ENCODE results near the gene ARHGAP42. TPM values are rescaled to one million over a fixed set of nuclear protein-coding genes. Genes with fewer than 3 reads are reported as not detected.
A peak's percentile ranks its signal among the peaks of the same experiment; 100 is the strongest.

ARHGAP42 gene
- total and polyA plus RNA-seq, 10 of the 15 experiments (the other 5 are each of a cell fraction or from before 2014, with no cell fraction given), result 1.8 to 6.3 (median 3.2) TPM

- TF ChIP-seq ZNF592 (IDR thresholded peaks at IDR 0.05) (no peak), NFYA (IDR thresholded peaks at IDR 0.05; ENCODE audit: borderline replicate concordance, low read depth, low read length) (no peak), TAF1 (IDR thresholded peaks at IDR 0.05; ENCODE audit: borderline replicate concordance, low read depth, low read length) (no peak), NR2C2 (IDR thresholded peaks at IDR 0.05; ENCODE audit: borderline replicate concordance, control insufficient read depth, insufficient read length, low read depth) (no peak), ZNF384 (IDR thresholded peaks at IDR 0.05; ENCODE audit: borderline replicate concordance, low read depth, low read length) (no peak), PAX8 (IDR thresholded peaks at IDR 0.05) (no peak), ETV6 (conservative IDR thresholded peaks at IDR 0.05 in 1 of 2, IDR thresholded peaks at IDR 0.05 in 1 of 2; ENCODE audit: borderline replicate concordance in 1 of 2, low read depth in 1 of 2) (peak in 1 of 2 experiments; percentile 30; a peak in 1 of 4 replicates), IKZF2 (IDR thresholded peaks at IDR 0.05) (no peak), ELK1 (IDR thresholded peaks at IDR 0.05; ENCODE audit: low read depth, low read length) (peak; percentile 39), E4F1 (IDR thresholded peaks at IDR 0.05; ENCODE audit: borderline replicate concordance, partially characterized antibody) (no peak), FOXK2 (IDR thresholded peaks at IDR 0.05) (no peak), CUX1 (IDR thresholded peaks at IDR 0.05; ENCODE audit: insufficient replicate concordance, low read depth, low read length) (no peak), NFXL1 (IDR thresholded peaks at IDR 0.05; ENCODE audit: borderline replicate concordance) (no peak), HDGF (IDR thresholded peaks at IDR 0.05) (no peak), CREM (IDR thresholded peaks at IDR 0.05; ENCODE audit: low read depth) (peak; percentile 48; the same call in 1 of the 2 replicates), TBL1XR1 (IDR thresholded peaks at IDR 0.05; ENCODE audit: low read depth, low read length) (no peak)
Measured at GRCh38 chr11:100687054-100687629, at the start of gene ARHGAP42 (continued).

Measured in GM12878 (cell line).